ENCODE data around the gene KIF3C. TPM values are rescaled to one million over a fixed set of nuclear protein-coding genes. Genes with fewer than 3 reads are reported as not detected.
A peak's percentile ranks its signal among the peaks of the same experiment; 100 is the strongest.

The KIF3C gene
- total RNA-seq, 1 donor from 2014 or later, result 6.5 TPM

DNA sequence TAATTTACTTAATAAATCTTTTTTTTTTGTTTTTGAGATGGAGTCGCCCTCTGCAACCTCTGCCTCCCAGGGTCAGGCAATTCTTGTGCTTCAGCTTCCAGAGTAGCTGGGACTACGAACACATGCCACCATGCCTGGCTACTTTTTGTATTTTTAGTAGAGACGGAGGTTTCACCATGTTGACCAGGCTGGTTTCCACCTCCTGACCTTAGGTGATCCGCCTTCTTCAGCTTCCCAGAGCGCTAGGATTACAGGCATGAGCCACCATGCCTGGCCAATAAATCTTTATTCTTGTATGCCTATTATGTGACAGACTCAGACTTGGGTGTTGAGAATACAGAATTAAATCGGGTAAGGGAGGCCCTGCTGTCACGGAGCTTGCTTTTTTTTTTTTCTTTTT lies 87.3 kb downstream of the KIF3C start:
- no peak overlapping the region for H3K4me3 ChIP-seq
- intact Hi-C loops (cut with DNase I), result no loop called here
- ATAC-seq, result no peak

DNA sequence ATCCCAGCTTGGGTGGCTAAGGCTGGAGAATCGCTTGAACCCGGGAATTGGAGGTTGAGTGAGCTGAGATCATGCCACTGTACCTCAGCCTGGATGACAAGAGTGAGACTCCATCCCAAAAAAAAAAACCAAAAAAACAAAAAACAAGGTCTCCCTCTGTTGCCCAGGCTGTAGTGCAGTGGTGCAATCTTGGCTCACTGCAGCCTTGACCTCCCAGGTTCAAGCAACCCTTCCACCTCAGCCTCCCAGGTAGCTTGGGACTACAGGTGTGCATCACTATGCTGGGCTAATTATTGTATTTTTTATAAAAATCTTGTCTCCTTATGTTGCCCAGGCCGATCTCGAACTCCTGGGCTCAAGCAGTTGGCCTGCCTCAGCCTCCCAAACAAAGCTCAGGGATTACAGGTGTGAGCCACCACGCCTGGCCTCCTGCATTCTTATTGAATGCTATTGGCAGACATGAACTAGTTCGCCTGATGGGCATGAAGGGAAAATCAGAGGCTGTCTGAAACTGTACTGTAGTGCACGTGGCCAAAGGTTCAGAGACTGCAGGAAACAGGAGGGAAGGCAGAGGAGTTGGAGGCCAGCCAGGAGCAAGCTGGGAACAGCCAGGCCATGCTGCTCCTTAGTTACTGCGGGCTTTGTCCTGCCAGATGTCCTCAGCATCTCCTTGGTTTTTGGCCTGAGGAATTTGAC lies 88.0 kb downstream of the KIF3C start:
- H3K36me3 ChIP-seq, result no peaks in the 10 kb centered on the region
- DNase-seq, result peak; percentile 22
- no peak overlapping the region for H3K27ac ChIP-seq
- ATAC-seq, result no peak
- TF ChIP-seq, protein P1, sequence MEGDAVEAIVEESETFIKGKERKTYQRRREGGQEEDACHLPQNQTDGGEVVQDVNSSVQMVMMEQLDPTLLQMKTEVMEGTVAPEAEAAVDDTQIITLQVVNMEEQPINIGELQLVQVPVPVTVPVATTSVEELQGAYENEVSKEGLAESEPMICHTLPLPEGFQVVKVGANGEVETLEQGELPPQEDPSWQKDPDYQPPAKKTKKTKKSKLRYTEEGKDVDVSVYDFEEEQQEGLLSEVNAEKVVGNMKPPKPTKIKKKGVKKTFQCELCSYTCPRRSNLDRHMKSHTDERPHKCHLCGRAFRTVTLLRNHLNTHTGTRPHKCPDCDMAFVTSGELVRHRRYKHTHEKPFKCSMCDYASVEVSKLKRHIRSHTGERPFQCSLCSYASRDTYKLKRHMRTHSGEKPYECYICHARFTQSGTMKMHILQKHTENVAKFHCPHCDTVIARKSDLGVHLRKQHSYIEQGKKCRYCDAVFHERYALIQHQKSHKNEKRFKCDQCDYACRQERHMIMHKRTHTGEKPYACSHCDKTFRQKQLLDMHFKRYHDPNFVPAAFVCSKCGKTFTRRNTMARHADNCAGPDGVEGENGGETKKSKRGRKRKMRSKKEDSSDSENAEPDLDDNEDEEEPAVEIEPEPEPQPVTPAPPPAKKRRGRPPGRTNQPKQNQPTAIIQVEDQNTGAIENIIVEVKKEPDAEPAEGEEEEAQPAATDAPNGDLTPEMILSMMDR (IDR thresholded peaks at IDR 0.05), result no peak
- intact Hi-C loops (cut with DNase I), result no loop called here
- H3K9me3 ChIP-seq, result no peaks in the 10 kb centered on the region
- no peak overlapping the region for H3K4me3 ChIP-seq
- no peaks in the 10 kb centered on the region for H3K27me3 ChIP-seq
- H3K4me1 ChIP-seq, result no peaks in the 10 kb centered on the region

More for the DNA sequence above, 87.3 kb downstream of the KIF3C start:
- H3K4me1 ChIP-seq, result no peaks in the 10 kb centered on the region
- no peaks in the 10 kb centered on the region for H3K27me3 ChIP-seq
- no peaks in the 10 kb centered on the region for H3K36me3 ChIP-seq
- no peaks in the 10 kb centered on the region for H3K9me3 ChIP-seq
- DNase-seq, result no peak
- no peak overlapping the region for H3K27ac ChIP-seq
- TF ChIP-seq, protein P1 (IDR thresholded peaks at IDR 0.05), result no peak

DNA sequence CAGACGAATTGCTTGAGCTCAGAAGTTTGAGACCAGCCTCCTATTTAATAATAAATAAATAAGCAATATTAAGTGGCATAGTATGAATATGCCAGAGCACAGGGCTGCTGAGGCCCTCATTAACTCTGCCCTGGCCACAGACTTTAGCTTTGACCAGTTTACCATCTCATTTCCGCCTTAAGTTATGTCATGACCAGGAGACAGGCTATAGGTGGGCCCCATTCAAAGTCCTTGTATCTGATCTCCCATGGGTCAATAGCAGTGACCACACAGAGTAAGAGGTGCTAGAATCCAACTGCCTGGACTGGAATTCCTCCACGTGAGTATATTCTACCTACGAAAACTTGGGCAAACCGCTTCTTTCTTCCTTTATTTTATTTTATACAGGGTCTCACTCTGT lies 90.6 kb downstream of the KIF3C start:
- Histone ChIP-seq H3K9me3 (no peaks in the 10 kb centered on the region), H3K27ac (no peak overlapping the region), H3K4me3 (no peak overlapping the region), H3K36me3 (no peaks in the 10 kb centered on the region), H3K4me1 (no peaks in the 10 kb centered on the region), H3K27me3 (no peaks in the 10 kb centered on the region)
- ATAC-seq (no peak), DNase-seq (no peak)
- intact Hi-C loops (cut with DNase I), result no loop called here
- TF ChIP-seq, protein P1 (IDR thresholded peaks at IDR 0.05), result no peak

DNA sequence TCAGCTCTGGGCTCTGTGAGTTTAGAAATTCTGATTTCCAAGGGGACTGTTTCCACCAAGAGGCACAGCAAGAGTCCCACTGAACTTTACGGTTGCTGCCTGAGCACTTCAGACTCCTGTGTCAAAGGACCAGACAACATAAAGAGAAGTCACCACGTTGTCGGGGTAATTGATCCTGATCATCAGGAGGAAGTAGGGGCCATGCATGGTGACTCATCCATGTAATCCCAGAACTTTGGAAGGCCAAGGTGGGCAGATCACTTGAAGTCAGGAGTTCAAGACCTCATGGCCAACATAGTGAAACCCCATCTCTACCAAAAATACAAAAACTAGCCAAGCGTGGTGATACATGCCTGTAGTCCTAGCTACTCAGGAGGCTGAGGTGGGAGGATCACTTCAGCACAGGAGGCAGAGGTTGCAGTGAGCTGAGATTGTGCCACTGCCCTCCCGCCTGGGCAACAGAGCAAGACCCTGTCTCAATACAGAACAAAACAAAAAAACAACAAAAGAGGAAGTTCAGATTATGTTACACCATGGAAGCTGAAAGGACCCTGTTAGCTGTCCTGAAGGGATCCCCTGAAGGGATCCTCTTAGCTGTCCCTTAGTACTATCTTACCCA lies 94.6 kb downstream of the KIF3C start:
- ATAC-seq (no peak), DNase-seq (peak; percentile 6)
- Histone ChIP-seq H3K27ac (no peak overlapping the region), H3K9me3 (no peaks in the 10 kb centered on the region), H3K36me3 (no peaks in the 10 kb centered on the region), H3K4me1 (no peaks in the 10 kb centered on the region), H3K4me3 (no peak overlapping the region), H3K27me3 (peaks cover 4% of the 10 kb centered on the region)
- TF ChIP-seq, protein P1 (IDR thresholded peaks at IDR 0.05), result no peak
- intact Hi-C loops (cut with DNase I), result no loop called here

DNA sequence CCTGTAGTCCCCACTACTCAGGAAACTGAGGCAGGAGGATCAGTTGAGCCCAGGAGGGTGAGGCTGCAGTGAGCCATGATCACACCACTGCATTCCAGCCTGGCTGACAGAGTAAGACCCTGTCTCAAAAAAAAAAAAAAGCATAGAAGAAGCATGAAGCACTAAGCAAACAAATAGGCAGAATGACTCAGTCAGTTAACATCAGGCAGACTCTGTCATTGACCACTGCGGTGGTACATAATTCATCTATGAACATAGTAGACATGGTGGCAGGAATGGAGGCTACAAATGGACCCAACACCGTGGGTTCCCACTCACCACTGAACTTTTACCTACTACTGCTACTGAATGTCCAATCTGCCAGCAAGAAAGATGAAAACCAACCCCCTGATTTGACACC lies 96.4 kb downstream of the KIF3C start:
- no peak overlapping the region for H3K4me3 ChIP-seq
- no peaks in the 10 kb centered on the region for H3K36me3 ChIP-seq
- H3K4me1 ChIP-seq, result no peaks in the 10 kb centered on the region
- no peak for DNase-seq
- no peak for ATAC-seq
- TF ChIP-seq, protein P1 (IDR thresholded peaks at IDR 0.05), result no peak
- no peak overlapping the region for H3K27ac ChIP-seq
- intact Hi-C loops (cut with DNase I), result no loop called here
- H3K27me3 ChIP-seq, result peaks cover 4% of the 10 kb centered on the region
- no peaks in the 10 kb centered on the region for H3K9me3 ChIP-seq

Data from upper lobe of right lung (tissue), 1 donor.